Keratinocyte (primary cell): ENCODE measurements around the gene FAM174A. TPM values are rescaled to one million over a fixed set of nuclear protein-coding genes. Genes with fewer than 3 reads are reported as not detected.

Source experiments
- DNase-seq: peaks from one replicate; pipeline ENCODE4 v3.0.0-alpha.2; 2011; ENCODE audit warnings: low read depth, missing footprints, low spot score
- FAIRE-seq: peaks from 2 replicates; lab custom pipeline; 2011; peaks lifted over from hg19 to GRCh38; lab: Jason Lieb, UNC
- H2AFZ ChIP-seq: 2 replicates; pipeline ENCODE4 v1.6.0; 2012; ENCODE audit warnings: low read length, control low read depth, inconsistent platforms; ENCODE audit not compliant: control insufficient read depth
- H3K27ac ChIP-seq: 2 replicates; pipeline ENCODE4 v1.5.1; 2011; ENCODE audit warnings: low read length; ENCODE audit not compliant: control insufficient read depth, insufficient read depth
- H3K27me3 ChIP-seq: 3 replicates; pipeline ENCODE4 v1.6.0; 2011; ENCODE audit warnings: low read length; ENCODE audit not compliant: control insufficient read depth, insufficient read depth; ENCODE audit errors: extremely low read depth
- H3K36me3 ChIP-seq, 2 experiments: 2 replicates in 1 of 2; 3 replicates in 1 of 2; pipeline ENCODE4 v1.5.1; 2011; ENCODE audit warnings: low read length in 2 of 2, mild to moderate bottlenecking in 1 of 2; ENCODE audit not compliant: control insufficient read depth in 2 of 2, insufficient read depth in 2 of 2; ENCODE audit errors: extremely low read depth in 1 of 2
- H3K4me1 ChIP-seq: 3 replicates; pipeline ENCODE4 v1.5.1; 2011; ENCODE audit warnings: low read length; ENCODE audit not compliant: control insufficient read depth, insufficient read depth; ENCODE audit errors: extremely low read depth
- H3K4me2 ChIP-seq: 3 replicates; pipeline ENCODE4 v1.6.0; 2011; ENCODE audit warnings: low read depth, low read length; ENCODE audit not compliant: control insufficient read depth, insufficient read depth; ENCODE audit errors: extremely low read depth
- H3K4me3 ChIP-seq, 3 experiments: fragments of 200-600 bp in 1 of 3; sonication (generic) in 1 of 3; 2 replicates in 2 of 3; 3 replicates in 1 of 3; pipeline ENCODE4 v1.5.1; 2011 to 2016; ENCODE audit warnings: low read length in 3 of 3, mild to moderate bottlenecking in 3 of 3, control low read depth in 2 of 3, inconsistent platforms in 1 of 3, low read depth in 1 of 3, mixed read lengths in 1 of 3, mixed run types in 1 of 3, moderate library complexity in 1 of 3; ENCODE audit not compliant: control insufficient read depth in 2 of 3, insufficient read depth in 2 of 3; ENCODE audit errors: extremely low read depth in 1 of 3
- H3K79me2 ChIP-seq: 2 replicates; pipeline ENCODE4 v1.6.0; 2012; ENCODE audit warnings: low read length; ENCODE audit not compliant: control insufficient read depth, insufficient read depth
- H3K9ac ChIP-seq: 3 replicates; pipeline ENCODE4 v1.6.0; 2011; ENCODE audit warnings: low read length; ENCODE audit not compliant: control insufficient read depth, insufficient read depth; ENCODE audit errors: extremely low read depth
- H3K9me1 ChIP-seq: 3 replicates; pipeline ENCODE4 v1.6.0; 2011; ENCODE audit warnings: low read length; ENCODE audit not compliant: control insufficient read depth, insufficient read depth; ENCODE audit errors: extremely low read depth
- H3K9me3 ChIP-seq: 2 replicates; pipeline ENCODE4 v1.5.1; 2012; ENCODE audit warnings: low read depth, low read length; ENCODE audit not compliant: control insufficient read depth
- H4K20me1 ChIP-seq: 3 replicates; pipeline ENCODE4 v1.6.0; 2011; ENCODE audit warnings: low read length; ENCODE audit not compliant: control insufficient read depth, insufficient read depth; ENCODE audit errors: extremely low read depth
- EZH2 ChIP-seq: IDR thresholded peaks from one replicate; pipeline ENCODE4 v1.6.1; 2012; ENCODE audit warnings: inconsistent platforms, mild to moderate bottlenecking, low read length, moderate library complexity
- dilution Hi-C: fragments of 300-500 bp; cut with MboI; formaldehyde crosslinking; loops from one replicate; pipeline ENCODE4 v1.7.0; 2020; ENCODE audit warnings: low sequenced_read_pairs; ENCODE audit not compliant: extremely low pct_ligation_motif_present
- polyA plus RNA-seq, 5 experiments: library from polyadenylated mRNA; depleted of rRNA in 3 of 5; stranded (reverse) in 3 of 5; stranded (forward) in 1 of 5; unstranded in 1 of 5; fragments of >200 nt; gene quantifications; 1 replicate in 1 of 5; 2 replicates in 3 of 5; 3 replicates in 1 of 5; pipeline versions ENCODE4 v1.2.1 to v1.2.3, GENCODE V29; 2011 to 2012; ENCODE audit warnings: missing spikeins in 2 of 5, low read depth in 1 of 5, low replicate concordance in 1 of 5
- TF ChIP-seq, protein P1 (sequence below), 3 experiments: IDR thresholded peaks in 1 of 3; conservative IDR thresholded peaks in 1 of 3; optimal IDR thresholded peaks in 1 of 3; 2 replicates in 2 of 3; 3 replicates in 1 of 3; pipeline versions ENCODE3 to v1.5.1; 2011; ENCODE audit warnings: low read length in 3 of 3, mild to moderate bottlenecking in 3 of 3, moderate library complexity in 2 of 3, control low read depth in 1 of 3, inconsistent platforms in 1 of 3; ENCODE audit not compliant: insufficient read depth in 2 of 3; ENCODE audit errors: extremely low read depth in 1 of 3

The FAM174A gene
- polyA plus RNA-seq, 1 donor (not counting 4 experiments of a cell fraction or from before 2014, with no cell fraction given), result 17.3 TPM

DNA sequence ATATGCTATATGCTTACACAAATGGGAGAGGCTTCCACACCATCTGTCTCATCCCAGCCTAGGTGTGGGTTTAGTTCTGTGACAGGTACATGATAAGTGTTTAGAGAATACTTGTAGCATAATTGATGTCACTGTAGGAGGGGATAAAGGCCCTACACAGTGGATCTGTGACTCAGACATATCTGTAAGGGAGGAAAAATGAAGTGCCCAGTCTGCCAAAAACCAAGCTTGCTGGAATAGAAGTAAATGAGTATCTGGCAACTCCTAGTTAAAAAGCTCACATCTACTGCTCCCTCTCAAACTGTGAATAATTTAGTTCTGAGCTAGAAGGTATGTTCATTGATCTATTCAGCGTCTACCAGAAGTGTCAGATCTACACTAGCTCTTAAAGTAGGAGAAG lies 38.9 kb upstream of the FAM174A start:
- no peak overlapping the region for H3K4me2 ChIP-seq
- H4K20me1 ChIP-seq, result no peaks in the 10 kb centered on the region
- no peak overlapping the region for H3K4me3 ChIP-seq
- dilution Hi-C loops, result no loop called here
- no peaks in the 10 kb centered on the region for H3K4me1 ChIP-seq
- DNase-seq, result no peak
- H3K79me2 ChIP-seq, result no peaks in the 10 kb centered on the region
- no peak for FAIRE-seq
- no peaks in the 10 kb centered on the region for H3K27me3 ChIP-seq
- no peaks in the 10 kb centered on the region for H3K9me3 ChIP-seq
- no peak overlapping the region for H3K27ac ChIP-seq
- H3K9me1 ChIP-seq, result no peaks in the 10 kb centered on the region
- no peaks in the 10 kb centered on the region for H3K36me3 ChIP-seq
- H2AFZ ChIP-seq, result no peak overlapping the region
- TF ChIP-seq, protein P1, sequence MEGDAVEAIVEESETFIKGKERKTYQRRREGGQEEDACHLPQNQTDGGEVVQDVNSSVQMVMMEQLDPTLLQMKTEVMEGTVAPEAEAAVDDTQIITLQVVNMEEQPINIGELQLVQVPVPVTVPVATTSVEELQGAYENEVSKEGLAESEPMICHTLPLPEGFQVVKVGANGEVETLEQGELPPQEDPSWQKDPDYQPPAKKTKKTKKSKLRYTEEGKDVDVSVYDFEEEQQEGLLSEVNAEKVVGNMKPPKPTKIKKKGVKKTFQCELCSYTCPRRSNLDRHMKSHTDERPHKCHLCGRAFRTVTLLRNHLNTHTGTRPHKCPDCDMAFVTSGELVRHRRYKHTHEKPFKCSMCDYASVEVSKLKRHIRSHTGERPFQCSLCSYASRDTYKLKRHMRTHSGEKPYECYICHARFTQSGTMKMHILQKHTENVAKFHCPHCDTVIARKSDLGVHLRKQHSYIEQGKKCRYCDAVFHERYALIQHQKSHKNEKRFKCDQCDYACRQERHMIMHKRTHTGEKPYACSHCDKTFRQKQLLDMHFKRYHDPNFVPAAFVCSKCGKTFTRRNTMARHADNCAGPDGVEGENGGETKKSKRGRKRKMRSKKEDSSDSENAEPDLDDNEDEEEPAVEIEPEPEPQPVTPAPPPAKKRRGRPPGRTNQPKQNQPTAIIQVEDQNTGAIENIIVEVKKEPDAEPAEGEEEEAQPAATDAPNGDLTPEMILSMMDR (optimal IDR thresholded peaks at IDR 0.05 in 1 of 3, IDR thresholded peaks at IDR 0.05 in 1 of 3, conservative IDR thresholded peaks at IDR 0.05 in 1 of 3; ENCODE audit: extremely low read depth in 1 of 3, insufficient read depth in 2 of 3, low read length in 3 of 3), result no peak
- TF ChIP-seq EZH2, result no peak
- no peak overlapping the region for H3K9ac ChIP-seq

DNA sequence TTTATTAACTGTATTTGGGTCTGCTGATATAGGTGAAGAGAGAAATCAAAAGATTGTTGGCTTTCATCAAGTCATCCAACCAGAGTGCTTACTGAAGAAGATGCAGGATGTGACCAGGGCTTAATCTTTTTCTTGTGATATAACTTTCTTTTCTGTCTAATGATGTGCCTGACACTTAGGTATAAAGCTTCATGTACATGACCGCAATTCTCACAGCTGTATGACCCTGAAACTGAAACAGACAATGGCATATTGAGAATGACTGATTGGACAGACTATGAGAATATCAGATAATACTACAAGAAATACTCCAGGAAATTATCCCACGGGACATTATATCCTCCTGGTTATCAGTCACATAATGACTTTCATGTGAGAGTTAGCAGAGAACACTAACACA lies 32.5 kb upstream of the FAM174A start:
- TF ChIP-seq EZH2, result no peak
- TF ChIP-seq, protein P1 (optimal IDR thresholded peaks at IDR 0.05 in 1 of 3, IDR thresholded peaks at IDR 0.05 in 1 of 3, conservative IDR thresholded peaks at IDR 0.05 in 1 of 3; ENCODE audit: extremely low read depth in 1 of 3, insufficient read depth in 2 of 3, low read length in 3 of 3), result no peak
- no peaks in the 10 kb centered on the region for H3K27me3 ChIP-seq
- H3K9me3 ChIP-seq, result no peaks in the 10 kb centered on the region
- no peak overlapping the region for H3K4me2 ChIP-seq
- no peak for FAIRE-seq
- H4K20me1 ChIP-seq, result no peaks in the 10 kb centered on the region
- no peak for DNase-seq
- H3K36me3 ChIP-seq, result no peaks in the 10 kb centered on the region
- H3K9me1 ChIP-seq, result no peaks in the 10 kb centered on the region
- no peak overlapping the region for H3K27ac ChIP-seq
- H3K4me3 ChIP-seq, result no peak overlapping the region
- no peaks in the 10 kb centered on the region for H3K79me2 ChIP-seq
- peaks cover 14% of the 10 kb centered on the region for H3K4me1 ChIP-seq
- no peak overlapping the region for H3K9ac ChIP-seq
- no peak overlapping the region for H2AFZ ChIP-seq
- dilution Hi-C loops, result no loop called here
